Measurements from ENCODE around the gene EFHC2. TPM values are rescaled to one million over a fixed set of nuclear protein-coding genes. Genes with fewer than 3 reads are reported as not detected.

The EFHC2 gene
- total and polyA plus RNA-seq, 12 donors = 0.11 to 1.2 (median 0.35) TPM; not detected in 5

DNA sequence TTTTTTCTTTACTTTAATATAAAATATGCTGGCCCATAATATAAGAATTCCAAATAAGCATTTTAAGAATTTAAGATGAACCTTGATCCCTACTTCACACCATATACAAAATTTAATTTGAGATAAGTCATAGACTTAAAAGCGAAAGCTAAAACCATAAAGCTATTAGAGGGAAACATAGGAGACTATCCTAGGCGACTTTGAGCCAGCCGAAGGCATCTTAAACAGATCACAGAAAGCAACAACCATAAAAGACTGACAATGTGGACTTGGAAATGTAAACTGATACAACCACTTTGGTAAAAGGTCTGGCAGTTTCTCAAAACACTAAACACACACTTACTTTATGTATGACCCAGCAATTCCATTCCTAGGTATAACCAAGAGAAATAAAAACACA lies 125.0 kb downstream of the EFHC2 start:
- TF ChIP-seq POLR2A (IDR thresholded peaks at IDR 0.05) = no peak
- TF ChIP-seq, protein P1, sequence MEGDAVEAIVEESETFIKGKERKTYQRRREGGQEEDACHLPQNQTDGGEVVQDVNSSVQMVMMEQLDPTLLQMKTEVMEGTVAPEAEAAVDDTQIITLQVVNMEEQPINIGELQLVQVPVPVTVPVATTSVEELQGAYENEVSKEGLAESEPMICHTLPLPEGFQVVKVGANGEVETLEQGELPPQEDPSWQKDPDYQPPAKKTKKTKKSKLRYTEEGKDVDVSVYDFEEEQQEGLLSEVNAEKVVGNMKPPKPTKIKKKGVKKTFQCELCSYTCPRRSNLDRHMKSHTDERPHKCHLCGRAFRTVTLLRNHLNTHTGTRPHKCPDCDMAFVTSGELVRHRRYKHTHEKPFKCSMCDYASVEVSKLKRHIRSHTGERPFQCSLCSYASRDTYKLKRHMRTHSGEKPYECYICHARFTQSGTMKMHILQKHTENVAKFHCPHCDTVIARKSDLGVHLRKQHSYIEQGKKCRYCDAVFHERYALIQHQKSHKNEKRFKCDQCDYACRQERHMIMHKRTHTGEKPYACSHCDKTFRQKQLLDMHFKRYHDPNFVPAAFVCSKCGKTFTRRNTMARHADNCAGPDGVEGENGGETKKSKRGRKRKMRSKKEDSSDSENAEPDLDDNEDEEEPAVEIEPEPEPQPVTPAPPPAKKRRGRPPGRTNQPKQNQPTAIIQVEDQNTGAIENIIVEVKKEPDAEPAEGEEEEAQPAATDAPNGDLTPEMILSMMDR (IDR thresholded peaks at IDR 0.05) = no peak
- H3K4me3 ChIP-seq = no peak overlapping the region
- no peak for DNase-seq
- no peaks in the 10 kb centered on the region for H3K4me1 ChIP-seq (replicated peaks in 1 of 2)
- H3K9me3 ChIP-seq (replicated peaks in 1 of 3) = no peaks in the 10 kb centered on the region
- no peaks in the 10 kb centered on the region for H3K36me3 ChIP-seq (replicated peaks in 1 of 2)
- H3K27ac ChIP-seq = no peak overlapping the region
- no peaks in the 10 kb centered on the region for H3K27me3 ChIP-seq
- intact Hi-C loops (cut with DNase I) = no loop called here
- WGBS, 4 donors = 84 to 90% (median 86%) methylated on average over 3 of the region's 3 CpGs

DNA sequence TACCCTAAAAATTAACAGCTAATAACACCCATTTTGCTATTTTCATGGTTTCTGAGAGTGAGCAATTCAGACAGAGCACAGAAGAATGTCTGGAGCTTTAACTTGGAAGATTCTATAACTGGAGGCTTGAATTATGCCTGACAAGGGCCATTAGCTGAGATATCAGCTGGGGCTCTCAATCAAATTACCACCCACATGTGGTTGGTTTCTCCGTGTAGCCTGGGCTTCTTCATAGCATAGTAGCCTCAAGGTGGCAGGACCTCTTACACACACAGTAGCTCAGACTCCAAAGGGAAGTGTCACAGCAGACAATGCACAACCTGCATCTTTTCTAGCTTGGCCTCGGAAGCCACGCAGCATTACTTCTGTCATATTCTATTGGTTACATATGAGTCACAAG lies 127.3 kb downstream of the EFHC2 start:
- no peak for TF ChIP-seq POLR2A (IDR thresholded peaks at IDR 0.05)
- TF ChIP-seq, protein P1 (IDR thresholded peaks at IDR 0.05) = no peak
- Histone ChIP-seq H3K4me1 (replicated peaks in 1 of 2) (no peaks in the 10 kb centered on the region), H3K36me3 (replicated peaks in 1 of 2) (no peaks in the 10 kb centered on the region), H3K9me3 (replicated peaks in 1 of 3) (no peaks in the 10 kb centered on the region), H3K4me3 (no peak overlapping the region), H3K27me3 (no peaks in the 10 kb centered on the region), H3K27ac (no peak overlapping the region)
- WGBS, 4 donors = 53 to 76% (median 65%) methylated on average over 3 of the region's 3 CpGs
- intact Hi-C loops (cut with DNase I) = no loop called here
- DNase-seq = no peak

DNA sequence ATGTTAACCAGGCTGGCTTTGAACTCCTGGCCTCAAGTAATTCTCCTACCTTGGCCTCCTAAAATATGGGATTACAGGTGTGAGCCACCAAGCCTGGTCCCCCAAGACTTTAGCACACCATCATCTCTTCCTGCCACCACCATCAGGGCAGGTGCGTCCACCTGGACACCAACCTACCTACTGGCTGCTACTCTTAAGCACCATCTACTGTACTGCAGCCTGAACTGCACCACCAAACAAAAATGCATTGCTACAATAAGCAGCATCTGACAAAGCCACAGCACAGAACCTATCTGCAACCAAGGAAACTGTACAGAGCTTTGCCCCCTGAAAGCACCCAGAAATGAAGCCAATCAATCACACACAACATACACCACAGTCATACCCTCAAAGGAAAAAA lies 139.7 kb downstream of the EFHC2 start:
- intact Hi-C loops (cut with DNase I) = no loop called here
- WGBS, 4 donors = 38 to 100% (median 67%) methylated on average over 1 of the region's 1 CpG; no CpG with 5 or more reads in 1 of the 4 donors

DNA sequence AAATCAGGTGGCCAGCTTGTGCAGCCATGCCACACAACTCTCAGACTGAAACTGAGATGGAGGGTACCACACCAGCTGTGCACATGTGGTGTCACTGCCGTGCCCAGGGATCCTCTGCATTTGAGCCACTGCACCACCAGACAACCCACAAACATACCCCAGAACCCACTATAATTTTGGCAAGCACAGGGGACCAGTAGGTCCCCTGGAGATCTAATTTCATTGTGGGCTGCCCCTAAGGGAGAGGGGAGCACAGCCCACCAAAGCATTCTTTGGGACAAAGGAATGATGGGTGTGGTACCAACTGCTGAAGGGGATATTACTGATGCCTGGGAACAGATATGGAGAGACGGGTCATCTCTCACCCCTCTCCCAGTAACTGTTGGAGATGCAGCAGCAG lies 140.9 kb downstream of the EFHC2 start:
- Histone ChIP-seq H3K4me3 (no peak overlapping the region), H3K27ac (no peak overlapping the region), H3K4me1 (replicated peaks in 1 of 2) (no peaks in the 10 kb centered on the region), H3K27me3 (peaks cover 17% of the 10 kb centered on the region), H3K36me3 (replicated peaks in 1 of 2) (no peaks in the 10 kb centered on the region), H3K9me3 (replicated peaks in 1 of 3) (no peaks in the 10 kb centered on the region)
- intact Hi-C loops (cut with DNase I) = no loop called here
- WGBS, 4 donors = 54 to 100% (median 79%) methylated on average over 1 to 2 of the region's 2 CpGs
- no peak for TF ChIP-seq POLR2A (IDR thresholded peaks at IDR 0.05)
- TF ChIP-seq, protein P1 (IDR thresholded peaks at IDR 0.05) = no peak
- no peak for DNase-seq

More for the DNA sequence above, 139.7 kb downstream of the EFHC2 start:
- no peak overlapping the region for H3K4me3 ChIP-seq
- no peak for DNase-seq
- H3K27ac ChIP-seq = no peak overlapping the region
- no peak for TF ChIP-seq POLR2A (IDR thresholded peaks at IDR 0.05)
- TF ChIP-seq, protein P1 (IDR thresholded peaks at IDR 0.05) = no peak
- H3K36me3 ChIP-seq (replicated peaks in 1 of 2) = no peaks in the 10 kb centered on the region
- H3K9me3 ChIP-seq (replicated peaks in 1 of 3) = no peaks in the 10 kb centered on the region
- no peaks in the 10 kb centered on the region for H3K4me1 ChIP-seq (replicated peaks in 1 of 2)
- peaks cover 17% of the 10 kb centered on the region for H3K27me3 ChIP-seq
